Endometrial microvascular endothelial cells (primary cell): ENCODE measurements around the gene KIF25. TPM values are rescaled to one million over a fixed set of nuclear protein-coding genes. Genes with fewer than 3 reads are reported as not detected.

Experiments
- in situ Hi-C: cut with HindIII; loops from 2 replicates; pipeline ENCODE4 v1.10.0; 2017; ENCODE audit warnings: low sequenced_read_pairs, low pct_unique_long_range_greater_than_20kb; ENCODE audit errors: inconsistent ontology term
- total RNA-seq: library from RNA; depleted of rRNA; stranded (reverse); fragments of >200 nt; gene quantifications from one replicate; pipeline ENCODE4 v1.2.3, GENCODE V29; 2015; ENCODE audit errors: inconsistent ontology term

Gene KIF25
- total RNA-seq, 1 donor from 2014 or later, result not detected

GRCh38 chr6:168054765-168055560 lies 57.5 kb downstream of the KIF25 start:
- in situ Hi-C loops, result no loop called here

- in situ Hi-C loops, result no loop called here
Observed at GRCh38 chr6:168055696-168056489, 58.4 kb downstream of the KIF25 start.

- in situ Hi-C loops, result no loop called here
Observed at GRCh38 chr6:168056892-168057527, 59.5 kb downstream of the KIF25 start.

GRCh38 chr6:168057836-168058235 lies 60.4 kb downstream of the KIF25 start:
- in situ Hi-C loops, result no loop called here

- in situ Hi-C loops, result no loop called here
Observed at GRCh38 chr6:168058691-168059551, 61.5 kb downstream of the KIF25 start.

- in situ Hi-C loops, result no loop called here
Observed at GRCh38 chr6:168060521-168060931, 63.1 kb downstream of the KIF25 start.

- in situ Hi-C loops, result no loop called here
Observed at GRCh38 chr6:168061269-168062210, 64.1 kb downstream of the KIF25 start.

- in situ Hi-C loops, result no loop called here
Observed at GRCh38 chr6:168062346-168063289, 65.1 kb downstream of the KIF25 start.

- in situ Hi-C loops, result no loop called here
Observed at GRCh38 chr6:168063431-168063830, 66.0 kb downstream of the KIF25 start.

- in situ Hi-C loops, result no loop called here
Observed at GRCh38 chr6:168064226-168064807, 66.8 kb downstream of the KIF25 start.

GRCh38 chr6:168067081-168067759 lies 69.7 kb downstream of the KIF25 start:
- in situ Hi-C loops, result no loop called here

GRCh38 chr6:168070804-168071203 lies 73.3 kb downstream of the KIF25 start:
- in situ Hi-C loops, result no loop called here

GRCh38 chr6:168071620-168072019 lies 74.1 kb downstream of the KIF25 start:
- in situ Hi-C loops, result no loop called here

- in situ Hi-C loops, result no loop called here
Observed at GRCh38 chr6:168072261-168072660, 74.8 kb downstream of the KIF25 start.

- in situ Hi-C loops, result no loop called here
Observed at GRCh38 chr6:168072730-168073129, 75.3 kb downstream of the KIF25 start.
